KG1 (cell line): ENCODE data around the gene EHD2.

Source experiments
- DNase-seq: peaks from one replicate; lab custom pipeline; 2025; lab: John Stamatoyannopoulos, UW

EHD2 gene

DNA sequence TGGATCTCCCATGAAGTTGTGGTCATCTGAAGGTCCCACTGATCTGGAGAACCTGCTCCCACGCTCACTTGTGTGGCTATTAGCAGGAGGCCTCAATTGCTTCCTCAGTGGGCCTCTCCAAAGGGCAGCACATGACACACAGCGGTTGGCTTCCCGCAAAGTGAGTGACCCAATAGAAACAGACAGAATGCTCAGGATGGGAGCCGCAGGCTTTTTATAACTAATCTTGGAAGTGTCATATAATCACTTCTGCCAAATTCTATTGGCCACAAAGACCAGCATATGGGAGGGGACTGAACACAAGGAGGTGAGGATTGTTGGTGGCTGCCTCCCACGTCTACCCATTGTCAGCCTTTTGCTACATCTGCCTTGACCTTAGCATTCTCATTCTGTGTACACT, 22.1 kb upstream of the EHD2 start:
- DNase-seq = no peak

DNA sequence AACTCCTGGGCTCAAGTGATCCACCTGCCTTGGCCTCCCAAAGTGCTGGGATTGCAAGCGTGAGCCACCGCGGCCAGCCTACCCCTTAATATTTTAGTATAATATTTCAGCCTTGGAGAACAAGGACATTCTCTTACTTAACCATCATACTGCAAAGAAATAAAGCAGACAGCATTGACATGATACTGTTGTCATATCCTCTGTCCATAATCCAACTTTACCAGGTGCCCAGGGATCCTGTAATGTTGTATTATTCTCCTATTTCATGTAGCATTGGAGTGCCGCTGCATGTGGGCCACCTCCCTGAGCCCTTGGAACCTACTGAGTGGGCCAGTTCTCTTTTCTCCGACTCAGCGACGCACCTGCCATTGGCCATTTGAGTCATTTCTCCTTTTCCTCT, 21.4 kb upstream of the EHD2 start:
- DNase-seq = no peak

GRCh38 chr19:47693489-47693888, 19.7 kb upstream of the EHD2 start:
- DNase-seq = no peak

GRCh38 chr19:47693903-47694302, 19.3 kb upstream of the EHD2 start:
- DNase-seq = no peak

DNA sequence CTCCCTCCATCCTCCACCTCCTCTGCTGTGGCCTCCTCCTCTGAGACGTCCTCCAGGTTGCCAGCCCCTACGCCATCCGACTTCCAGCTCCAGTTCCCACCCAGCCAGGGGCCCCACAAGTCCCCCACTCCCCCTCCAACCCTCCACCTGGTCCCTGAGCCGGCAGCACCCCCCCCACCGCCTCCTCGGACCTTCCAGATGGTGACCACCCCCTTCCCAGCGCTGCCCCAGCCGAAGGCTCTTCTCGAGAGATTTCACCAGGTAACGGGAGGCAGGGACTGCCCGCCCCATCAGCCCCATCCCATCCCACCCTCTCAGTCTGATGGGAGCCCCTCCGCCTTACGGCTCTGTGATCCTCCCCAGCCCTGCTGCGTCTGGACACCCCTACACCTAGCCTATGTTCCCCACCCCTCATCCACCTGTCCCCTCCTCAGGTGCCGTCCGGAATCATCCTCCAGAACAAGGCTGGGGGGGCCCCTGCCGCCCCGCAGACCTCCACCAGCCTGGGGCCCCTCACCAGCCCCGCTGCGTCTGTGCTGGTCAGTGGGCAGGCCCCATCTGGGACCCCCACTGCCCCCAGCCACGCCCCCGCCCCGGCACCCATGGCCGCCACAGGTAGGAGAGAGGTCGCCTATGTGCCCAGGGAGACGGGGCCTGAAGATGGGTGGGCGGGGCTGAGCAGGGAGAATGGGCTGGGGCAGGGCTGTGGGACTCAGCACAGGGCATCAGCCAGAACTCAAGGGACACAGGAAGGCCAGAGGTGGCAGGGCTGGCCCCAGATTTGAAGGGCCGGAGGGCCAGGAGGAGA, 18.6 kb upstream of the EHD2 start:
- DNase-seq = no peak

- no peak for DNase-seq
Measured at GRCh38 chr19:47695533-47696262, 17.5 kb upstream of the EHD2 start.

DNA sequence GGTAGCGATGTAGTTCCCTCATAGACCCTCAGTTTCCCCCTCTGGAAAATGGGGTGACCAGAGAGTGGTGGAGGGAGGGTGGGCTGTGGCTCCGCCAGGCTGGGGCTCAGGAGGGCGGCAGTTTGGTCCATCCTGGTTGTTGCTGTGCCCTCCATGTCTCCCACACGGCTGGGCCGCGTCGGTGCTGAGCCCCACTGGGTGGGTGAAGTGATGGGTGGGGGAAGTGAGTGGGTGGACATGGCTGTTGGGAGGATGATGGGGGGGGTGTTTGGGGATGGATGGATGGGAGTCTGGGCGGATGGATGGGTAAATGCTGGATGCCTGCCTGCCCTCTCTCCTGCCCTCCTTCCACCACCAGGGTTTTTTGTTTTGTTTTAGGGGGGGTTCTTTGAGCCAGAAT, 16.6 kb upstream of the EHD2 start:
- no peak for DNase-seq

DNA sequence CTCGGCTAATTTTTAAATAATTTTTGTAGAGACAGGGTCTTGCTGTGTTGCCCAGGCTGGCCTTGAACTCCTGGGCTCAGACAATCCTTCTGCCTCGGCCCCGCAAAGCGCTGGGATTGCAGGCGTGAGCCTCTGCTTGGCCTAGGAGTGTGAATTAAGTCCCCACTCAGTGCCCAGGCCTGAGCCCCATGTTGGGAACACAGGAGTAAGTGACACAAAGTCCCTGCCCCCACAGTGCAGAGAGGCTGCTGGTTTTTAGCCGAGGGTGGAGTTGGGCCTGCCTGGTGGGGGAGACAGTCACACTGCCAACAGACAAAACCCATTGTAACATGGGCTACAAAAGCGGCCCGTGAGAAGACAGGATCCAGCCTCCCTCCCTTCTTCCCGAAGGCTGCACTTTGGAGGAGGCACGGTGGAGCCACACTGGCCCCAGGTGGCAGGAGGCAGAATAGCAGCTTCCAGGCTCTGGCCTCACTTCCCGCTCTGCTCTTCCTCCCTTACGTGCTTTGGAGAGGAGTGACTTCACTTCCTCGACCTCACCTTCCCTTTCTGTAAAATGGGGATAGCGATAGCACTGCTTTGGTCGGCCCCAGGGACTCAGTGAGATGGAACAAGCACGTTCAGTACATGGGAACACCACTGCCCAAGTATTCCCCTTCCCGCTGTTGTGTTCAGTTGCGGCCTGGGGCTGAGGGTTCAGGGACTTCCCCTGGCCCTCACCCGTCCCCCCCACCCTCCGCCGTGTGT, 15.2 kb upstream of the EHD2 start:
- no peak for DNase-seq

DNA sequence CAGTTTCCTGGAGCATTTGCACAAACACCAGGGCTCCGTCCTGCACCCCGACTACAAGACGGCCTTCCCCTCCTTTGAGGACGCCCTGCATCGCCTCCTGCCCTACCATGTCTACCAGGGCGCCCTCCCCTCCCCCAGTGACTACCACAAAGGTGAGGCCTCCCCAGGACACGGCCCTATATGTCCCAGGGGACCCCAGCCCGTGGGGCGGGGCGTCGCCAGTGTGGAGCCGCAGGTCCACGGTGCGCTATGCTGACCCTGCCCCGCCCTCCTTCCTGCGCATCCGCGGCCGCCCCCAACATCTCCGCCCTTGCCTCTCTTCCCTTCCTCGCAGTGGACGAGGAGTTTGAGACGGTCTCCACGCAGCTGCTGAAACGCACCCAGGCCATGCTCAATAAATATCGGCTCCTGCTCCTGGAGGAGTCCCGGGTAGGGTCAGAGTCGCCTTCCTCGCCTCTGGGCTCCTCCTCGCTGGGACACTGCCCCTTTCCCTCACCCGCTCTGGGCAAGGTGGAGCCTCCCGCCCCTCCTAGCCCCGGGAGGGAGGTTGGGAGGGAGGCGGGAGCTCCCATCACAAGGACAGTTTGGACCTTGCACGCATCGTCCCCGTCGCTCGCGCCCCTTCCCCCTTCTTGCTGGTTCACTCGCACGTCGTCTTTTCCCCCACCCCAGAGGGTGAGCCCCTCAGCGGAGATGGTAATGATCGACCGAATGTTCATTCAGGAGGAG, 14.4 kb upstream of the EHD2 start:
- no peak for DNase-seq

DNA sequence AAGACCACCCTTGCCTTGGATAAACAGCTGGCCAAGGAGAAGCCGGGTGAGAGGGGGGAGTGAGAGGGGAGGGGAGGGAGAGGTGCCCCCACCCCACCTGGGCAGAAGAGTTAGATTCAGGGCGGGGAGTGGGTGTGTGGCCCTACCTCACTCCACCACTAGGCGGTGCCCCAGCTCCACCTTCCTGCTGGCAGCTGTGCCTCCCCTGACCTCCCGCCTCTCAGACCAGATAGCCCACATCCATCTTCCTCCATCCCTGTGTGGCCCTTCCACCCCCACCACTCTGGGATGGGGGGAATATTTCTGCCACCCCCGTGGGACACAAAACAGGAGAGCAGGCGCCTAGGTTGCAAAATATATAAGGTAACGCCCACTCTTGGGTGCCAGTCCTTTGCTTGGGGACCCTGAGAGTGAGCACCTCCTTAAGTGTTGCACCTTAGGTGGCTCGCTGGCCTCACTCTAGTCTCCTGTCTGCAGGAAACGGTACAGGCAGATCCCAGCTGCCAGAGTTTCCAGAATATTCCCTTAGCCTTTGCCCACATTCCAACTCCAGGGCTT, 13.8 kb upstream of the EHD2 start:
- DNase-seq = no peak

GRCh38 chr19:47700934-47701716, 12.1 kb upstream of the EHD2 start:
- DNase-seq = no peak

DNA sequence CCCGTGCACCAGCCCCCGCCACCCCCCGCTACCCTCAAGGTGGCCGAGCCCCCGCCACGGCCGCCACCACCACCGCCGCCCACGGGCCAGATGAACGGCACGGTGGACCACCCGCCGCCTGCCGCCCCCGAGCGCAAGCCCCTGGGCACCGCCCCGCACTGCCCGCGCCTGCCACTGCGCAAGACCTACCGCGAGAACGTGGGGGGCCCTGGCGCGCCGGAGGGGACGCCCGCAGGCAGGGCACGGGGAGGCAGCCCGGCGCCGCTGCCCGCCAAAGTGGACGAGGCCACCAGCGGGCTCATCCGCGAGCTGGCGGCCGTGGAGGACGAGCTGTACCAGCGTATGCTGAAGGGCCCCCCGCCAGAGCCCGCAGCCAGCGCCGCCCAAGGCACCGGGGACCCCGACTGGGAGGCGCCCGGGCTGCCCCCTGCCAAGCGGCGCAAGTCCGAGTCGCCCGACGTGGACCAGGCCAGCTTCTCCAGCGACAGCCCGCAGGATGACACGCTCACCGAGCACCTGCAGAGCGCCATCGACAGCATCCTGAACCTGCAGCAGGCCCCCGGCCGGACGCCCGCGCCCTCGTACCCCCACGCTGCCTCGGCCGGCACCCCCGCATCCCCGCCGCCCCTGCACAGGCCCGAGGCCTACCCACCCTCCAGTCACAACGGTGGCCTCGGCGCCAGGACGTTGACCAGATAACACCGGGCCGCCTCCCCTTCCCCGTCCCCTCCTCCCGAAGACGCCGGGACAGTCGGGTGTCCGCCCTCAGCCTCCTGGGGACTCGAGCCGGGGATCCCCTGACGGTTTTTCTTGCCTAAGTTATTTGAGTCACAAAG, 11.3 kb upstream of the EHD2 start:
- DNase-seq = no peak

- DNase-seq = no peak
Measured at GRCh38 chr19:47702671-47703070, 10.6 kb upstream of the EHD2 start.

GRCh38 chr19:47703301-47703700, 9.9 kb upstream of the EHD2 start:
- no peak for DNase-seq

GRCh38 chr19:47704024-47704423, 9.2 kb upstream of the EHD2 start:
- no peak for DNase-seq

GRCh38 chr19:47704656-47705055, 8.6 kb upstream of the EHD2 start:
- DNase-seq = no peak

DNA sequence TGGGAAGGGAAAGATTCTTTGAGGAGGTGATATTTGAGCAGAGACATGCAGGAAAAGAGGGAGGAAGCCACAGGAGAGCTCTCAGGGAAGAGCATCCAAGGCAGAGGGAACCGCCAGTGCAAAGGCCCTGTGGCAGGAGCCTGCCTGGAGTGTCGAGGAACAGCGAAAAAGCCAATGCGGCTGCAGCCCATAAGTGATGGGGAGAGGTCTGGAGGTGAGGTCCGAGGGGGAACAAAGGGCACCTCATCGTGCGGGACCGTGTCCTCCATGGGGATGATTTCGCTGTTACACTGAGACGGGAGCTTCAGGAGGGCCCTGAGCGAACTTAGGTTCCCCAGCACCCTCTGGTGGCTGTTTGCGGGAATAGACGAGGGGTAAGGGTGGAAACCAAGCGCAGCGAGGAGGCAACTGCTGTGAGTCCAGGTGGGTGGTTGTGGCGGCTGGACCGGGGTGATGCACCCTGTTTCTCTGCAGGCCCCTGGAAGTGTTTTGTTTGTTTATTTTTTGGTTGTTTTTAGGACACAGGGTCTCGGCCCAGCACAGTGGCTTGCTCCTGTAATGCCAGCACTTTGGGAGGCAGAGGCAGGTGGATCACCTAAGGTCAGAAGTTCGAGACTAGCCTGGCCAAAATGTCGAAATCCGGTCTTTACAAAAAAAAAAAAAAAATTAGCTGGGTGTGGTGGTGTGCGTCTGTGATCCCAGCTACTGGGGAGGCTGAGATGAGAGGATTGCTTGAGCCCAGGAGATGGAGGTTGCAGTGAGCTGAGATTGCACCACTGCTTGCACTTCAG, 5.9 kb upstream of the EHD2 start:
- peak; percentile 67 for DNase-seq

- DNase-seq = no peak
Measured at GRCh38 chr19:47711652-47712242, 1.5 kb upstream of the EHD2 start.

DNA sequence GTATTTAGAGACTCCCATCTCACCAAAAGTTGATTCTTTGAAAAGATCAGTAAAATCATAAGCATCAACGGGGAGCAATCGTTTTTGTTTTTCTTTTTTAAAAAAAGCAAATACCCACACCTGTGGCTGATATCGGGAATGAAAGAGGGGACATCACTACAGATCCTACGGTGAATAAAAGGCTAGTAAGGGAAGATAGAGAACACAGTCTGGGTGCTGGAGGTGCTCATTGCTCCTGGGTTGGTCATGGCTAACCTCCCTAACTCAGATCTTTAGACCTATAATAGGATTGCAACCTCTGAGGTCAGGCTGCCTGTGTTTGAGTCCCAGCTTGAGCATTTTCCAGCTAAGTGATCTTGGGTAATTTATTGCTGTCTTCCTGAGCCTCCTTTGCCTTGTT, 1.1 kb downstream of the EHD2 start:
- no peak for DNase-seq
